NCI-H510A (cell line): ENCODE measurements around the gene CTPS2.
"Not testable (repeated sequence)": the region's sequence is repeated elsewhere in the genome, so short reads cannot be mapped to it uniquely, and the experiment has no call there.

Experiments used
- DNase-seq: peaks from one replicate; lab custom pipeline; 2025; lab: John Stamatoyannopoulos, UW

CTPS2 gene, protein sequence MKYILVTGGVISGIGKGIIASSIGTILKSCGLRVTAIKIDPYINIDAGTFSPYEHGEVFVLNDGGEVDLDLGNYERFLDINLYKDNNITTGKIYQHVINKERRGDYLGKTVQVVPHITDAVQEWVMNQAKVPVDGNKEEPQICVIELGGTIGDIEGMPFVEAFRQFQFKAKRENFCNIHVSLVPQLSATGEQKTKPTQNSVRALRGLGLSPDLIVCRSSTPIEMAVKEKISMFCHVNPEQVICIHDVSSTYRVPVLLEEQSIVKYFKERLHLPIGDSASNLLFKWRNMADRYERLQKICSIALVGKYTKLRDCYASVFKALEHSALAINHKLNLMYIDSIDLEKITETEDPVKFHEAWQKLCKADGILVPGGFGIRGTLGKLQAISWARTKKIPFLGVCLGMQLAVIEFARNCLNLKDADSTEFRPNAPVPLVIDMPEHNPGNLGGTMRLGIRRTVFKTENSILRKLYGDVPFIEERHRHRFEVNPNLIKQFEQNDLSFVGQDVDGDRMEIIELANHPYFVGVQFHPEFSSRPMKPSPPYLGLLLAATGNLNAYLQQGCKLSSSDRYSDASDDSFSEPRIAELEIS

GRCh38 chrX:16712548-16713155 is at the start of gene CTPS2:
Gene CTPS2 (minus strand): TSS chrX:16712669. CDS start chrX:16702902, 9,767 bp downstream.
- peak; percentile 32 for DNase-seq

DNA sequence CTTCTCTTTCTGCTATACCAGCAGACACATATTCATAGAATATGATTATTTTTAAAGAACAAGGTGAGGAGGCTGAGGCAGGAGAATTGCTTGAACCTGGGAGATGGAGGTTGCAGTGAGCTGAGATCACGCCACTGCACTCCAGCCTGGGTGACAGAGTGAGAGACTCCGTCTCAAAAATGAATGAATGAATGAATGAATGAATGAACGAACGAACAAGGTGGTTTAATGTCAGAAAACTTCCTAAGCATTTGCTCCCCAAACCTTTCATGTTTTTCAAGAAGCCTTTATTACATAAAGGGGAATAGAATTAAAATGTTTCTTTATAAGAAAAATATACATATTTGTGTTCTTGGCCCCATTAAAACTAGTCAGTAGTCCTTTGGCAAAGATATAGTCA is 49.0 kb upstream of the CTPS2 start:
- DNase-seq: not testable (repeated sequence)

GRCh38 chrX:16756724-16757123 is 44.3 kb upstream of the CTPS2 start:
- no peak for DNase-seq

DNA sequence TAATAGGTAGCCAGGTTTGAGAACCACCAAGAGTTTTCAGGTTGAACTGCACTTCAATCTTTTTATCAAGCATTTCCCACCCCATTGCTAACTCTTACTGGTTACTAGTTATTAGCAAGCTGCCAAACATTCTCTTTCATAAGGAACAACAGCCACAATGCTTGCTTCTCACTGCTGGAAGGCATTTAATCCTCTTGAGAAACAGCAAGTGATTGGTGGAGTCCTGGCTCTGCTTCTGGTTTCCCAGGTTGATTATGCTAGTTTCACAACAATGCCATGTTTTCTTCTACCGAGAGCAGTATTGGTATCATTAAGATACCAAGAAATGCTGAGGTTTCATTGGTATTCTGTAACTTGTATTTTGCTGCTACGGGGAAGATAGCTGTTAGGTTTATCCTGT is 41.5 kb upstream of the CTPS2 start:
- no peak for DNase-seq

DNA sequence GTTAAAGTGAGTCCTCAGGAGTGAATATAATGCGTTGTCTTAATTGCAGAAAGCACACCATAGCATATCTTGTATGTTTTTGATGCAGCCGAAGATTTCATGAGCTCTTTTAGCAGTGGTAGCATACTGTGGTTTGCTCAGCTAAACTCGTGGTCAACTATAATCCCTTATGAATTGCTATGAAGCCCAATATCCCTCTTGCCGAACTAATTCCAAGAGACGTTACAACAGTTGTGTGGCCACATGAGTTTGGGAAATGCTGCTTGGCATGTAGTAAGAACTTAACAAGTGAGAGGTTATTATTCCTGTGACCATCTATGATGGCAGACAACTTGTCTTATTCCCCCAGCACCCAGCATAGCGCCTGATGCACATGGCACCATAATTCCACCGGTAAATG is 37.7 kb upstream of the CTPS2 start:
- no peak for DNase-seq

DNA sequence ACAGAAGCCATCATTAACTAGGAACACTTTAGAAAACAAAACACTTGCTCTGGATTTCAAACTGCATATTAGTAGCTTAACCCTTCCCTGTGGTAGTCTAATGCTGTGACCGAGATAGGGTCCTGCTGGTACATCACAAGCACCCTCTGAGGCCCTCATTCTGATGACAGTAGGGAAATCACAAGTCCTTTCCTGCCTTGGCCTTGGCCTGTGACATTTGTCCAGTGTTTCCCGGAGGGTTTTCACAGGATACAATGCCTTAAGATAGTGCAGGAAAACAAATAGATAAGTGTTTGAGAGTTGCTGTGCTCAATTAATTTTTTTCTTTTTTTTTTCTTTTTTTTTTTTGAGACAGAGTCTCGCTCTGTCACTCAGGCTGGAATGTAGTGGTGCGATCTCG is 36.0 kb upstream of the CTPS2 start:
- no peak for DNase-seq

GRCh38 chrX:16745659-16746058 is 33.2 kb upstream of the CTPS2 start:
- DNase-seq: no peak

- DNase-seq: no peak
Measured at GRCh38 chrX:16745102-16745501, 32.6 kb upstream of the CTPS2 start.

DNA sequence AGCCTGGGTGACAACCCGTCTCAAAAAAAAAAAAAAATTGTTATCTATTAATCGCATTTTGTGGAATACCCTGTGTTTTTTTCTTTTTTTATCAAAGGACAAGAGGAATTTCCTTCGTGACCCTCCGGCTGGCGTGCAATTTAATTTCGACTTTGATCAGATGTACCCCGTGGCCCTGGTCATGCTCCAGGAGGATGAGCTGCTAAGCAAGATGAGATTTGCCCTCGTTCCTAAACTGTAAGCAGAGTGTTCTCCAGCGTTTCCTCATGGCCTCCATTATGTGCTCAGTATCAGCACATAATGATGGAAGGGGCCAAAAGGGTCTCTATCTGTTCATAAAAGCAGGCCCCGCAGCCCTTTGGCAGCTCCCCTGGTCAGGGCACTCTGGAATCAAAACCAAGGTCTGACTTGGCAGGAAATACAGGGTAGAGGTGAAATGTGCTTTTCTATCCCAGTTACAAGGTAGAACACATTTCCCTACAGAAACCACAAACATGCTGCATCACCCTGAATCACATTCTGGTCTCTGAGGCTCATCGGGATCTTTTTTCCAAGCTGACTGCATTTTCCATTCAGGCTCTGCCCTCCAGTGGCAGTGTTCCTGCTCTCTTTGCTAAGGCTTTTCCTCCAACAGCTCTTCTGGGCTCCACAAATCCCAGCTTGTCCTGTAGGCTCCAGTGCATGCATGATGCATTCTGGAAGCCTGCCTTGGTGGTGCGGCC is 31.3 kb upstream of the CTPS2 start:
- DNase-seq: no peak

DNA sequence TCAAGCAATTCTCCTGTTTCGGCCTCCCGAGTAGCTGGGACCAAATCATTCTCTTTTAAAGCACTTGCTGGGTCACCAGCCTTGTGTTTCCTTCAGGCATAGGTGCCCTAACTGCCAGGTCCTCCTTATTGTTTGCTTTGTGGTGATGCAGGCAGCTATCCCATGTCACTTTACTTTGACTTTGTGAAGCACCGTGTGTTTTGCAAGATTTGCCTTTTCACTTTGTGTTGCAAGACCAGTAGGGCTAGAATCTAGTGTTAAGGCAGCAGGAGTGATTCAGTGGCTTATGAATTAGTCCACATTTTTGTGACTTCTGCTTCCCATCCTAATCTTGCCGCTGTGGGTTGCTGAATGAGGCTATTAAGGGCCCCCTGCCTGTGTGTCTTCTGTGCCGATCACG is 27.1 kb upstream of the CTPS2 start:
- DNase-seq: no peak

DNA sequence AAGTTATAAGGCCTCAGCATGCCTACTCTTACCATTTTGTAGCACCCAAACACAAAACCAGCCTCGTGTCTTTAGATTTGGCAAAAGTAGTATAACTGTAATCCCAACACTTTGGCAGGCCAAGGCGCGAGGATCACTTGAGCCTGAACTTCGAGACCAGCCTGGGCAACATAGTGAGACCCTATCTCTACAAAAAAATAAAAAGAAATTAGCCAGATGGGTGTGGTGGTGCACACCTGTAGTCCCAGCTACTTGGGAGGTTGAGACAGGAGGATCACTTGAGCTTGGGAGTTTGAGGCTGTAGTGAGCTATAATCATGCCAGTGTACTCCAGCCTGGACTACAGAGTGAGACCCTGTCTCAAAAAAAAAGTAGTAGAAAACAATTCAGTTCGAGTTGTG is 24.6 kb upstream of the CTPS2 start:
- no peak for DNase-seq

DNA sequence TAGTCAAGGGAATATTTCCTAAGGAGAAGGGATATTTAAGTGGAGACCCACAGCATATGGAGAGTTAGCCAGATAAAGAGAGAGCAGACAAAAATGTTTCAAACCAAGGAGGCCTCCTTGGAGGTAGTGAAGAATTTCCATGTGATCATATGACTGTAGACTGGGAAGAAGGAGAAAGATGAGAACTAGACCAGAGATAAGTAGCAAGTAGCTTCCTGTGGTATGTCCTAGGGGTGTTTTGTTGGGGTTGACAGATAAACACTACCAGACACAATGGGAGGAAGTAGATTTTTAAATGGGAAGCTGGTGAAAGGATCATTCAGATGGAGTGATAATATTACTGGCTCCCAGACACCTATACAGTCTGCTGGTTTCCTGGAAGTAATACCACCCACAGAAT is 20.5 kb upstream of the CTPS2 start:
- no peak for DNase-seq

DNA sequence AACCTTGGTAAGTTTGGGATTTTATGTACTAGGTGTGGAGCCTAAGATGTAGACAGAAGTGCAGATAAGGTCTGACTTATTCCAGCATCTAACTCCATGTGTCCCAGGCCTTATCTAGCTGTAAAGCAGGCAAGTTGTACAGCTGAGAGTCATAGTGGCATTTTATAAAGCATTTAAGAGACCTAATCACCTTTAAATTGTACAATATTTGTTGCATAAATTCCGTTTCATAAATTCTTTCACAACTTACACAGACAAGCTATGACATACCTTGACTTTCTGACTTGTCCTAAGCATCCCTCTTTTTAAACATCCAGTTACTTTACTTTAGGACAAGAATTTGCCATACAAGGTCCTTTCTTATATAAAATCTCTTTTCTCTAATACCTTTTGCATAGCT is 18.0 kb upstream of the CTPS2 start:
- no peak for DNase-seq

- DNase-seq: no peak
Measured at GRCh38 chrX:16727637-16728036, 15.2 kb upstream of the CTPS2 start.

DNA sequence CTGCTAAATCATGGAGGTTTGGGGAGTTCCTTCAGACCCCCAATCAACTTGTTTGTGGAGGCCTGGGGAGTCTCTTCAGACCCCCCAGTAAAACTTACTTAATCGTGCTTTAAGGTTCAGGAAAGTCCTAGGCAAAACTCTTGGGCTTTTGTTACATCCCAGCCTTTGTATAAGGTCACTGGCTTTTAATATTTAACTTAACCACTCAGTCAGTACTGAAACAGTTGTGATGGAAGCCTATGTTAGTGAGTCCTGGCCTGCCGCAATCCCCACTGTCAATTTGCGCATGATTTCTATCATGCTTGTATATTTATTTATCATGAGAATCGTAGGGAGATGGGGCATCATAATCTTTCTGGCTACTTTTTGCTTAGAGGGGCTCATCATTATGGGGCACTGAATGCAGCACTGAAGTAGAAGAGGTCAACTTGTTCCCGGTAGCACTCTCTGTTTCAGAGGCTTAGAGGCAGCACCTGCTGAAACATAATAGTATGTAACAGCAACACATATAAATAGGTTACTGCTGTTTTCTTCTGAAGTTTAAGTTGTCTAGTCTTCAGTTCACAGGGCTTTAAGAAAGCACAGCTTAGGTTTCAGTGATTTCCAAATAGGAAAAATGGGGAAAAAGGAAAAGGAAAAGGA is 14.0 kb upstream of the CTPS2 start:
- not testable (repeated sequence) for DNase-seq

GRCh38 chrX:16725072-16725471 is 12.6 kb upstream of the CTPS2 start:
- no peak for DNase-seq

DNA sequence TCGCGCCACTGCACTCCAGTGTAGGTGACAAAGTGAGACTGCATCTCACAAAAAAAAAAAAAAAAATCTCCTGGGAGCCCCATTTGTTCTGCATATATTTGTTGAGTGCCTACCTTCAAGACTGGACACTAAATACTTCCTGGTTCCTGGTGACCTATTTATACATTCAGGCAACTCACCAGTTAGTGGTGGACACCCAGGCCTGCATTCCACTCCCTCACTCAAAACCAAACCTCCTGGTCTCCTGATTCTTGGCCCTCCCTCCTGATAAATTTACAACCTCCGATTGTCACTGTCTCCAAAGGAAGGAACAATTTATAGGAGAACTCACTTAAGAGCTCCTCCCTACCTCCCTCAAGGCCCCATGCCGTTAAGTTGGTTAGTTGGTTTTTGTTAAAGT is 10.0 kb upstream of the CTPS2 start:
- no peak for DNase-seq

DNA sequence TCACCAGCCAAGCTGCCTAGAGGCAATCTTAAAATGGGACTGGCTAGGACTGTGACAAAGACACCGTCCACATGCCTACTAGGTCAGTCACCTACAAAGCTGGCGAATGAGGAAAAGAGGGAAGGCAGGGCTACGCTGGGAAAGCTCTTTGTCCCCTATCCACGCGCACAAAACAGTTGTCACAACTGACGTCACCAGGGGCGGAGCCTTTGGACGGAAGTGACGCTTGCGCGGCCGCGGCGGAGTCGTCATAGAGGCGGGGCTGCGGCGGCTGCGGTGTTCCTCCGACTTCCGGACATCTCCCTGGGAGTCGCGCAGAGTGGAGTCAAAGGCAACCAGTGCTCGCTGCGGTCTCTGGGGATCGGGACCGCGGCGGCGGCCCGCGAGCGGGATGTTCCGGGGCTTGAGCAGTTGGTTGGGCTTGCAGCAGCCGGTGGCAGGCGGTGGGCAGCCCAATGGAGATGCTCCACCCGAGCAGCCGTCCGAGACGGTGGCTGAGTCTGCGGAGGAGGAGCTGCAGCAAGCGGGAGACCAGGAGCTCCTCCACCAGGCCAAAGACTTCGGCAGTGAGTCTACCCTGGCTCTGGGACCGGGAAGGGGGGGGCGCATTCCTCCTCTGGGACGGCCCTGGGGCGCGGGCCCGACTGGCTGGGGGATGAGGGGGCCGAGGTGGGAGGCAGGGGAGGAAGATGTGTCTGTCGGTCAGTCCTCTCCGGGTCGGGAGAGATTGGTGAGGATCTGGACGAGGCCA is 7.0 kb upstream of the CTPS2 start, which contains the start of gene SYAP1:
TSS of gene SYAP1 (plus strand) at position 279 of the 751 bp plus-strand sequence. CDS start at position 392, 113 bp downstream.
- DNase-seq: peak; percentile 91

DNA sequence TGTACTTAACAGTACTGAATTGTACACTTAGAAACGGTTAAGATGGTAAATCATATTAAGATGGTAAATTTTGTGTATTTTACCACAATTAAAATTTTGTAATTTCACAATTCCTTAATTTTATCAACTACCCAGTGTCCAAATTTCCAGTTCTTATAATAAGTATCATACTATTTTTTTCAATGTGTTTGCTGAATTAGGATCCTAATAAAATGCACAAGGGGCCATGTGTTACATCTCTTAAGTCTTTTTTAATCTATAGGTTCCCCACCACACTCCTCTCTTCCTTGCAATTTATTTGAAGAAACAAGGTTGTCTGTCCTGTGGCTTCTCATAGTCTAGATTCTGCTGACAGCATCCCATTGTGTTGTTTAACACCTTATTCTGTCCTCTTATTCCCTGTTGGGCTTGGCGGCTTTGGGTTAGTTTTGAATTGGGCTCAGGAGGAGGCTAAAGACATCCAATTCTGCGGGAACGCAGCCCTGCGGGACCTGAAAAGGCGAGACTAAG is 6.4 kb upstream of the CTPS2 start:
- no peak for DNase-seq

GRCh38 chrX:16716451-16716850 is 4.0 kb upstream of the CTPS2 start:
- DNase-seq: not testable (repeated sequence)

DNA sequence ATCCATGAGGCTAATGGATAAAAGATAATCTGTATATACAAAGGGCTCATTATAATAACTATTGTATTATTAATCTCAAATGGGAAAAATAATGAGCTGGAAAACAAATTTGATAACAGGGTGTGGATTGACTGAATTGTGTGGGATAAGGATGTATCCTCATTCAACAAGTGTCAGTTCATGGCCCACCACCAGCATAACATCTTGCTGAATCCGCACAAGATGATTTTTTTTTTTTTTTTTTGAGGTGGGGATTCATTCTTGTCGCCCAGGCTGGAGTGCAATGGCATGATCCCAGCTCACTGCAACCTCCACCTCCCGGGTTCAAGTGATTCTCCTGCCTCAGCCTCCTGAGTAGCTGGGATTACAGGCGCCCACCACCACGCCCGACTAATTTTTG is 3.2 kb upstream of the CTPS2 start:
- DNase-seq: not testable (repeated sequence)
